B cell (primary cell): Measurements from ENCODE around the gene USH2A.

Source experiments
- EZH2 ChIP-seq: IDR thresholded peaks from 2 replicates; pipeline ENCODE4 v1.6.1; 2012; ENCODE audit warnings: borderline replicate concordance, low read depth, mild to moderate bottlenecking, moderate library complexity, low read length; ENCODE audit not compliant: insufficient read depth, poor library complexity, severe bottlenecking
- TF ChIP-seq, protein P1 (sequence below): fragments of 200-600 bp; IDR thresholded peaks from one replicate; pipeline ENCODE4 v1.8.0; 2022; ENCODE audit warnings: antibody characterized with exemption, mild to moderate bottlenecking

DNA sequence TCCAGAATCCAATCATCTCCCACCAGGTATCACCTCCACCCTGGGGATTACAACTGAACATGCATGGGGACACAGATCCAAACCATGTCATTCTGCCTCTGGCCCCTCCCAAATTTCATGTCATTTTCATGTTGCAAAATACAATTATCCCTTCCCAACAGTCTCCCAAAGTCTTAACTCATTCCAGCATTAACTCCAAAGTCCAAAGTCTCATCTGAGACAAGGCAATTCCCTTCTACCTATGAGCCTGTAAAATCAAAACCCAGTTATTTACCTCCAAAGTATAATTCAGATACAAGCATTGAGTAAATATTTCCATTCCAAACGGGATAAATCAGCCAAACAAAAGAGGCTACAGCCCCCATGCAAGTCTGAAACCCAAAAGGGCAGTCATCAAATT, 73.1 kb downstream of the USH2A start:
- TF ChIP-seq, protein P1, sequence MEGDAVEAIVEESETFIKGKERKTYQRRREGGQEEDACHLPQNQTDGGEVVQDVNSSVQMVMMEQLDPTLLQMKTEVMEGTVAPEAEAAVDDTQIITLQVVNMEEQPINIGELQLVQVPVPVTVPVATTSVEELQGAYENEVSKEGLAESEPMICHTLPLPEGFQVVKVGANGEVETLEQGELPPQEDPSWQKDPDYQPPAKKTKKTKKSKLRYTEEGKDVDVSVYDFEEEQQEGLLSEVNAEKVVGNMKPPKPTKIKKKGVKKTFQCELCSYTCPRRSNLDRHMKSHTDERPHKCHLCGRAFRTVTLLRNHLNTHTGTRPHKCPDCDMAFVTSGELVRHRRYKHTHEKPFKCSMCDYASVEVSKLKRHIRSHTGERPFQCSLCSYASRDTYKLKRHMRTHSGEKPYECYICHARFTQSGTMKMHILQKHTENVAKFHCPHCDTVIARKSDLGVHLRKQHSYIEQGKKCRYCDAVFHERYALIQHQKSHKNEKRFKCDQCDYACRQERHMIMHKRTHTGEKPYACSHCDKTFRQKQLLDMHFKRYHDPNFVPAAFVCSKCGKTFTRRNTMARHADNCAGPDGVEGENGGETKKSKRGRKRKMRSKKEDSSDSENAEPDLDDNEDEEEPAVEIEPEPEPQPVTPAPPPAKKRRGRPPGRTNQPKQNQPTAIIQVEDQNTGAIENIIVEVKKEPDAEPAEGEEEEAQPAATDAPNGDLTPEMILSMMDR: no peak
- no peak for TF ChIP-seq EZH2
